K562 (cell line): ENCODE results near the gene CHCHD6. TPM values are rescaled to one million over a fixed set of nuclear protein-coding genes. Genes with fewer than 3 reads are reported as not detected.

Experiments used
- ATAC-seq: fragments of 200-7000 bp; cut with Tn5 transposase; 3 replicates; pipeline ENCODE4 v1.9.1; 2020; ENCODE audit warnings: moderate library complexity
- BruUV-seq: library from RNA; stranded (reverse); fragments of 400-500 nt; replicated peaks from 2 replicates; lab custom pipeline; 2021; lab: Mats Ljungman, UMichigan
- CTCF ChIA-PET: fragments of 300-600 bp; formaldehyde crosslinking; extraction: SDS; loops from one replicate; lab custom pipeline; 2021; ENCODE audit warnings: low intra/inter-chr PET ratio; lab: Yijun Ruan, JAX
- POLR2A ChIA-PET: fragments of 300-600, 350-650 bp; sonication (Branson Sonifier 250); formaldehyde crosslinking; extraction: SDS; loops from one replicate; lab custom pipeline; 2021; ENCODE audit warnings: antibody characterized with exemption, inconsistent platforms; lab: Yijun Ruan, JAX
- DNase-seq, 4 experiments: peaks; one replicate each; pipeline versions ENCODE4 v3.0.0 to v3.0.0-alpha.2; 2011 to 2018; ENCODE audit warnings: low spot score in 3 of 4, mixed read lengths in 3 of 4; ENCODE audit errors: extremely low read depth in 1 of 4
- FAIRE-seq: peaks from 2 replicates; lab custom pipeline; 2011; peaks lifted over from hg19 to GRCh38; lab: Jason Lieb, UNC
- H2AFZ ChIP-seq: 2 replicates; pipeline ENCODE4 v1.6.0; 2011; ENCODE audit warnings: low read depth, low read length, control low read depth, inconsistent platforms
- H3K27ac ChIP-seq: fragments of 200-600 bp; 3 replicates; pipeline ENCODE4 v1.8.0; 2011; ENCODE audit warnings: low read depth, mild to moderate bottlenecking, control low read depth, inconsistent platforms, low read length, moderate library complexity, mixed read lengths; ENCODE audit errors: extremely low read depth
- H3K27me3 ChIP-seq, 2 experiments: fragments of 300-600 bp in 1 of 2; 2 replicates in 1 of 2; 3 replicates in 1 of 2; pipeline versions ENCODE4 v1.6.0 to v1.8.0; 2011; ENCODE audit warnings: inconsistent platforms in 2 of 2, low read length in 2 of 2, mild to moderate bottlenecking in 1 of 2, mixed read lengths in 1 of 2, moderate library complexity in 1 of 2; ENCODE audit not compliant: control insufficient read depth in 2 of 2, insufficient read depth in 2 of 2
- H3K36me3 ChIP-seq: fragments of 300-600 bp; 3 replicates; pipeline ENCODE4 v1.8.0; 2011; ENCODE audit warnings: mild to moderate bottlenecking, low read length, inconsistent platforms; ENCODE audit not compliant: control insufficient read depth, insufficient read depth
- H3K4me1 ChIP-seq, 2 experiments: fragments of 200-600 bp in 1 of 2; replicated peaks in 1 of 2; 2 replicates in 1 of 2; 3 replicates in 1 of 2; pipeline versions ENCODE4 v1.5.1 to v1.8.0; 2011; ENCODE audit warnings: inconsistent platforms in 2 of 2, low read length in 2 of 2, mild to moderate bottlenecking in 1 of 2, mixed read lengths in 1 of 2, moderate library complexity in 1 of 2; ENCODE audit not compliant: control insufficient read depth in 2 of 2, insufficient read depth in 2 of 2
- H3K4me2 ChIP-seq: 2 replicates; pipeline ENCODE4 v1.6.1; 2011; ENCODE audit warnings: low read length, control low read depth, inconsistent platforms, mixed read lengths; ENCODE audit not compliant: insufficient read depth
- H3K4me3 ChIP-seq: fragments of 200-600 bp; sonication (generic), shearing (Covaris generic); 2 replicates; pipeline ENCODE4 v1.5.1; 2016; ENCODE audit warnings: control low read depth, inconsistent platforms
- H3K79me2 ChIP-seq: fragments of 200-600 bp; 3 replicates; pipeline ENCODE4 v1.8.0; 2011; ENCODE audit warnings: low read length, inconsistent platforms; ENCODE audit not compliant: control insufficient read depth, insufficient read depth
- H3K9ac ChIP-seq, 2 experiments: 2 replicates each; pipeline versions ENCODE4 v1.6.0 to v1.6.1; 2011; ENCODE audit warnings: low read depth in 2 of 2, low read length in 2 of 2, control low read depth in 1 of 2, inconsistent platforms in 1 of 2, mild to moderate bottlenecking in 1 of 2, mixed read lengths in 1 of 2; ENCODE audit not compliant: insufficient read depth in 1 of 2
- H3K9me1 ChIP-seq: one replicate; pipeline ENCODE4 v1.6.0; 2011; ENCODE audit warnings: inconsistent platforms, mild to moderate bottlenecking, low read length, moderate library complexity; ENCODE audit not compliant: control insufficient read depth, insufficient read depth
- H3K9me3 ChIP-seq: replicated peaks from 2 replicates; pipeline ENCODE4 v1.5.1; 2011; ENCODE audit warnings: low read depth, low read length, inconsistent platforms; ENCODE audit not compliant: control insufficient read depth, insufficient read depth
- H4K20me1 ChIP-seq: replicated peaks from 2 replicates; pipeline ENCODE4 v1.6.1; 2011; ENCODE audit warnings: low read length, inconsistent platforms, mixed read lengths; ENCODE audit not compliant: control insufficient read depth, insufficient read depth
- CBX2 ChIP-seq: fragments of 200-600 bp; sonication (generic); IDR thresholded peaks from one replicate; pipeline ENCODE4 v1.6.1; 2012; ENCODE audit warnings: mild to moderate bottlenecking, low read length, inconsistent platforms; ENCODE audit not compliant: insufficient read depth, poor library complexity, severe bottlenecking
- CSDE1 ChIP-seq, 2 experiments: fragments of 450-650 bp; IDR thresholded peaks; 2 replicates each; pipeline ENCODE4 v1.6.1; 2016; ENCODE audit warnings: mild to moderate bottlenecking in 1 of 2
- ERF ChIP-seq: fragments of 450-650 bp; formaldehyde crosslinking; IDR thresholded peaks from 2 replicates; pipeline ENCODE4 v1.4.0; 2020; ENCODE audit warnings: mild to moderate bottlenecking, mixed read lengths
- EWSR1 ChIP-seq: fragments of 450-650 bp; IDR thresholded peaks from 2 replicates; pipeline ENCODE4 v1.6.1; 2018; ENCODE audit warnings: borderline replicate concordance, mild to moderate bottlenecking, low read depth, moderate library complexity; ENCODE audit not compliant: partially characterized antibody
- HNRNPH1 ChIP-seq: fragments of 200-400 bp; formaldehyde crosslinking; optimal IDR thresholded peaks from 2 replicates; pipeline ENCODE3; 2017; ENCODE audit warnings: low read depth, mild to moderate bottlenecking, low read length, moderate library complexity
- L3MBTL2 ChIP-seq: fragments of 450-650 bp; IDR thresholded peaks from 2 replicates; pipeline ENCODE4 v1.6.1; 2016; ENCODE audit warnings: mild to moderate bottlenecking, moderate library complexity
- MYNN ChIP-seq, 2 experiments: sonication (generic); formaldehyde crosslinking in 1 of 2; IDR thresholded peaks; 2 replicates each; pipeline versions ENCODE4 v1.5.0 to v1.6.1; 2016 to 2020; ENCODE audit warnings: antibody characterized with exemption in 1 of 2, missing genetic modification reagents in 1 of 2
- NCOA2 ChIP-seq, 2 experiments: fragments of 450-650 bp; IDR thresholded peaks; 2 replicates each; pipeline ENCODE4 v1.6.1; 2018; ENCODE audit warnings: mild to moderate bottlenecking in 2 of 2, moderate library complexity in 1 of 2; ENCODE audit not compliant: partially characterized antibody in 2 of 2
- SOX6 ChIP-seq: fragments of 450-650 bp; IDR thresholded peaks from 2 replicates; pipeline ENCODE4 v1.6.1; 2014; ENCODE audit warnings: mild to moderate bottlenecking
- ZBTB26 ChIP-seq: fragments of 450-650 bp; formaldehyde crosslinking; IDR thresholded peaks from 2 replicates; pipeline ENCODE4 v1.4.0; 2022; ENCODE audit warnings: missing genetic modification characterization
- ZEB2 ChIP-seq: fragments of 450-650 bp; IDR thresholded peaks from 2 replicates; pipeline ENCODE4 v1.6.1; 2016
- ZNF143 ChIP-seq: sonication (generic); formaldehyde crosslinking; IDR thresholded peaks from 2 replicates; pipeline ENCODE4 v1.9.0; 2022; ENCODE audit warnings: mild to moderate bottlenecking, missing genetic modification reagents
- WGBS: fragments of 100-300 bp; shearing (Covaris generic); methylation state at CpG from one replicate; pipeline ENCODE4 v1.1.6; 2016; ENCODE audit warnings: low coverage, mixed read lengths; ENCODE audit not compliant: insufficient coverage; ENCODE audit errors: missing lambda C conversion rate; 5-methylcytosine and 5-hydroxymethylcytosine counted together
- in situ Hi-C: fragments of 300-500 bp; cut with MboI; formaldehyde crosslinking; loops from 4 replicates; pipeline ENCODE4 v1.15.0; 2018; ENCODE audit warnings: inconsistent platforms, mixed read lengths
- intact Hi-C: fragments of 100-400 bp; cut with micrococcal nuclease; formaldehyde crosslinking; loops from 2 replicates; pipeline ENCODE4 v1.14.2; 2022
- polyA plus RNA-seq, 8 experiments: library from polyadenylated mRNA; depleted of rRNA in 4 of 8; stranded (reverse) in 5 of 8; unstranded in 3 of 8; fragments of >200 nt; fragmentation: Nextera tagmentation in 2 of 8; fragmentation: Illumina TruSeq in 1 of 8; extraction: Ambion mirVana in 2 of 8; extraction: Trizol in 1 of 8; gene quantifications; 2 replicates each; pipeline versions ENCODE4 v1.2.1 to v1.2.3, GENCODE V29; 2011 to 2014; ENCODE audit warnings: inconsistent platforms in 1 of 8, missing spikeins in 1 of 8
- total RNA-seq, 7 experiments: library from RNA; depleted of rRNA in 6 of 7; stranded (reverse); fragments of >200 nt in 6 of 7; fragmentation: Illumina TruSeq in 2 of 7; extraction: Trizol in 2 of 7; gene quantifications; 2 replicates each; pipeline versions ENCODE4 v1.2.1 to v1.2.3, GENCODE V29; 2011 to 2021; ENCODE audit warnings: low replicate concordance in 1 of 7

Gene CHCHD6
- total and polyA plus RNA-seq, 9 of the 15 experiments (the other 6 are each of a cell fraction or from before 2014, with no cell fraction given): 4.6 to 18.6 (median 10.9) TPM

- no peak for TF ChIP-seq ZNF143 (CRISPR knock-in tag)
- no peak for TF ChIP-seq SOX6
- TF ChIP-seq, all 486 proteins: peak for 0
Observed at GRCh38 chr3:126930936-126931600, 227.0 kb downstream of the CHCHD6 start (continued).

- Histone ChIP-seq H3K9me3 (no peaks in the 10 kb centered on the region), H2AFZ (no peak overlapping the region), H3K4me2 (no peak overlapping the region), H4K20me1 (no peaks in the 10 kb centered on the region), H3K27ac (no peak overlapping the region), H3K79me2 (0 out of 3 replicates have a peak, but pooled peaks cover 3% of the 10 kb centered on the region), H3K9me1 (no peaks in the 10 kb centered on the region), H3K36me3 (no peaks in the 10 kb centered on the region), H3K4me3 (no peak overlapping the region), H3K9ac (no peak overlapping the region), H3K27me3 (no peaks in the 10 kb centered on the region), H3K4me1 (peaks cover 18 to 22% of the 10 kb centered on the region in 2 experiments; a peak in 4 of 5 replicates)
- ATAC-seq (no peak), FAIRE-seq (no peak), DNase-seq (no peak)
- intact Hi-C loops: no loop called here
- ChIA-PET POLR2A (no interaction called here), CTCF (no interaction called here)
- no TSS peak for BruUV-seq
- 85% methylated on average over 6 of the region's 9 CpGs for WGBS
- in situ Hi-C loops: no loop called here
- no peak for TF ChIP-seq NCOA2 (IDR thresholded peaks at IDR 0.05; ENCODE audit: partially characterized antibody in 2 of 2)
- TF ChIP-seq CBX2: no peak
- TF ChIP-seq L3MBTL2: no peak
- no peak for TF ChIP-seq EWSR1
- TF ChIP-seq ERF (CRISPR knock-in tag): no peak
- no peak for TF ChIP-seq ZEB2
- TF ChIP-seq ZBTB26 (CRISPR knock-in tag): no peak
- TF ChIP-seq MYNN (IDR thresholded peaks at IDR 0.05): no peak
- TF ChIP-seq MYNN (CRISPR knock-in tag; IDR thresholded peaks at IDR 0.05): no peak
- TF ChIP-seq HNRNPH1: no peak
- no peak for TF ChIP-seq CSDE1 (IDR thresholded peaks at IDR 0.05)
Observed at GRCh38 chr3:126931806-126932187, 227.8 kb downstream of the CHCHD6 start.
